ACHN (cell line): ENCODE data around the gene KDM4B.
A peak's percentile ranks its signal among the peaks of the same experiment; 100 is the strongest.

Experiments
- DNase-seq: peaks from one replicate; pipeline ENCODE4 v3.0.0-alpha.2; 2015
- in situ Hi-C: cut with HindIII; loops from 2 replicates; pipeline ENCODE4 v1.10.0; 2017; ENCODE audit warnings: low sequenced_read_pairs, low pct_ligation_motif_present, low pct_unique_long_range_greater_than_20kb

KDM4B gene

GRCh38 chr19:5144545-5145179, 175.7 kb downstream of the KDM4B start:
- no peak for DNase-seq
- in situ Hi-C loops, result no loop called here

- in situ Hi-C loops, result no loop called here
- DNase-seq, result no peak
These were observed 176.9 kb downstream of the KDM4B start for GRCh38 chr19:5145521-5146511.

- no peak for DNase-seq
- in situ Hi-C loops, result no loop called here
These were observed 178.4 kb downstream of the KDM4B start for GRCh38 chr19:5147074-5147977.

- no peak for DNase-seq
- in situ Hi-C loops, result no loop called here
These were observed 179.3 kb downstream of the KDM4B start for GRCh38 chr19:5147978-5148793.

GRCh38 chr19:5148794-5149190, 179.9 kb downstream of the KDM4B start:
- in situ Hi-C loops, result no loop called here
- no peak for DNase-seq

- no peak for DNase-seq
- in situ Hi-C loops, result no loop called here
These were observed 180.6 kb downstream of the KDM4B start for GRCh38 chr19:5149508-5149907.

- in situ Hi-C loops, result no loop called here
- DNase-seq, result no peak
These were observed 181.3 kb downstream of the KDM4B start for GRCh38 chr19:5149932-5150901.

GRCh38 chr19:5150902-5151741, 182.2 kb downstream of the KDM4B start:
- in situ Hi-C loops, result no loop called here
- no peak for DNase-seq

GRCh38 chr19:5152013-5152763, 183.3 kb downstream of the KDM4B start:
- in situ Hi-C loops, result no loop called here
- no peak for DNase-seq

- in situ Hi-C loops, result no loop called here
These were observed 184.0 kb downstream of the KDM4B start for GRCh38 chr19:5152767-5153532.

GRCh38 chr19:5153601-5154128, 184.8 kb downstream of the KDM4B start:
- no peak for DNase-seq
- in situ Hi-C loops, result no loop called here

More at GRCh38 chr19:5152767-5153532, 184.0 kb downstream of the KDM4B start:
- no peak for DNase-seq

GRCh38 chr19:5154129-5154798, 185.4 kb downstream of the KDM4B start:
- DNase-seq, result peak; percentile 15
- in situ Hi-C loops, result no loop called here

GRCh38 chr19:5154799-5155426, 186.0 kb downstream of the KDM4B start:
- in situ Hi-C loops, result no loop called here
- DNase-seq, result no peak
